K562 (cell line): ENCODE results near the gene NDRG4. TPM values are rescaled to one million over a fixed set of nuclear protein-coding genes. Genes with fewer than 3 reads are reported as not detected.
A peak's percentile ranks its signal among the peaks of the same experiment; 100 is the strongest.

Experiments
- C11orf30 ChIP-seq: fragments of 450-650 bp; IDR thresholded peaks from 2 replicates; pipeline ENCODE4 v1.6.1; 2016; ENCODE audit warnings: low read depth, mild to moderate bottlenecking
- CTBP1 ChIP-seq: fragments of 450-650 bp; IDR thresholded peaks from 2 replicates; pipeline ENCODE4 v1.6.1; 2016; ENCODE audit warnings: borderline replicate concordance
- DIDO1 ChIP-seq: fragments of 450-650 bp; IDR thresholded peaks from 2 replicates; pipeline ENCODE4 v1.6.1; 2016; ENCODE audit warnings: low read depth, missing biosample characterization, missing genetic modification characterization
- ETV6 ChIP-seq, 3 experiments: fragments of 150-350 bp in 1 of 3; sonication (generic) in 1 of 3; formaldehyde crosslinking in 1 of 3; IDR thresholded peaks; 2 replicates each; pipeline versions ENCODE4 v1.6.1 to v1.8.0; 2014 to 2022; ENCODE audit warnings: borderline replicate concordance in 2 of 3, low read depth in 2 of 3, antibody characterized with exemption in 1 of 3, low read length in 1 of 3, mild to moderate bottlenecking in 1 of 3, missing genetic modification reagents in 1 of 3
- KAT2B ChIP-seq: IDR thresholded peaks from one replicate; pipeline ENCODE4 v1.6.1; 2012; ENCODE audit warnings: low read depth, mild to moderate bottlenecking, control low read depth, inconsistent platforms, low read length, moderate library complexity
- KDM4B ChIP-seq, 2 experiments: fragments of 450-650 bp in 1 of 2; sonication (generic) in 1 of 2; IDR thresholded peaks; 2 replicates each; pipeline ENCODE4 v1.6.1; 2016 to 2017; ENCODE audit warnings: borderline replicate concordance in 2 of 2, antibody characterized with exemption in 1 of 2, low read depth in 1 of 2, mild to moderate bottlenecking in 1 of 2
- MAZ ChIP-seq, 2 experiments: fragments of 450-650 bp in 1 of 2; sonication (generic) in 1 of 2; formaldehyde crosslinking; IDR thresholded peaks in 1 of 2; conservative IDR thresholded peaks in 1 of 2; 2 replicates each; pipeline versions ENCODE4 v1.4.0 to v1.5.0; 2020; ENCODE audit warnings: mild to moderate bottlenecking in 1 of 2, missing genetic modification reagents in 1 of 2
- POLR2AphosphoS5 ChIP-seq: IDR thresholded peaks from 2 replicates; pipeline ENCODE4 v1.6.1; 2011; ENCODE audit warnings: mild to moderate bottlenecking, low read depth, low read length, moderate library complexity; ENCODE audit not compliant: control insufficient read depth, insufficient read depth
- RFX1 ChIP-seq: fragments of 450-650 bp; IDR thresholded peaks from 2 replicates; pipeline ENCODE4 v1.6.1; 2016; ENCODE audit warnings: mild to moderate bottlenecking, moderate library complexity
- YBX1 ChIP-seq: fragments of 450-650 bp; IDR thresholded peaks from 2 replicates; pipeline ENCODE4 v1.7.1; 2016; ENCODE audit warnings: mild to moderate bottlenecking
- ZBTB7A ChIP-seq: IDR thresholded peaks from 2 replicates; pipeline ENCODE4 v1.6.1; 2011; ENCODE audit warnings: low read depth, mild to moderate bottlenecking, low read length, moderate library complexity, borderline replicate concordance; ENCODE audit not compliant: control insufficient read depth
- ZC3H4 ChIP-seq: sonication (generic); formaldehyde crosslinking; IDR thresholded peaks from 2 replicates; pipeline ENCODE4 v1.9.0; 2021; ENCODE audit warnings: missing genetic modification reagents, borderline replicate concordance
- ZNF586 ChIP-seq: fragments of 450-650 bp; formaldehyde crosslinking; conservative IDR thresholded peaks from 2 replicates; pipeline ENCODE4 v1.4.0; 2020; ENCODE audit warnings: mild to moderate bottlenecking, moderate library complexity
- polyA plus RNA-seq, 8 experiments: library from polyadenylated mRNA; depleted of rRNA in 4 of 8; stranded (reverse) in 5 of 8; unstranded in 3 of 8; fragments of >200 nt; fragmentation: Nextera tagmentation in 2 of 8; fragmentation: Illumina TruSeq in 1 of 8; extraction: Ambion mirVana in 2 of 8; extraction: Trizol in 1 of 8; gene quantifications; 2 replicates each; pipeline versions ENCODE4 v1.2.1 to v1.2.3, GENCODE V29; 2011 to 2014; ENCODE audit warnings: inconsistent platforms in 1 of 8, missing spikeins in 1 of 8
- total RNA-seq, 7 experiments: library from RNA; depleted of rRNA in 6 of 7; stranded (reverse); fragments of >200 nt in 6 of 7; fragmentation: Illumina TruSeq in 2 of 7; extraction: Trizol in 2 of 7; gene quantifications; 2 replicates each; pipeline versions ENCODE4 v1.2.1 to v1.2.3, GENCODE V29; 2011 to 2021; ENCODE audit warnings: low replicate concordance in 1 of 7
- TF ChIP-seq, protein P1 (sequence below): sonication (generic); formaldehyde crosslinking; IDR thresholded peaks from 2 replicates; pipeline ENCODE4 v1.8.1; 2023; ENCODE audit warnings: missing genetic modification reagents, mild to moderate bottlenecking, borderline replicate concordance
- TF ChIP-seq, protein P2 (sequence below): fragments of 250-450 bp; sonication (Bioruptor Pico); IDR thresholded peaks from 2 replicates; pipeline ENCODE4 v1.5.0; 2021; ENCODE audit warnings: mild to moderate bottlenecking, moderate library complexity
- TF ChIP-seq, protein P3 (sequence below): IDR thresholded peaks from 2 replicates; pipeline ENCODE4 v1.6.1; 2016; ENCODE audit warnings: missing genetic modification characterization, missing compliant biosample characterization
- TF ChIP-seq, protein P4 (sequence below): sonication (generic); formaldehyde crosslinking; IDR thresholded peaks from 2 replicates; pipeline ENCODE4 v1.9.0; 2022; ENCODE audit warnings: mild to moderate bottlenecking, missing genetic modification reagents

The NDRG4 gene
- total and polyA plus RNA-seq, 9 of the 15 experiments (the other 6 are each of a cell fraction or from before 2014, with no cell fraction given) = 0.06 to 0.95 (median 0.28) TPM

DNA sequence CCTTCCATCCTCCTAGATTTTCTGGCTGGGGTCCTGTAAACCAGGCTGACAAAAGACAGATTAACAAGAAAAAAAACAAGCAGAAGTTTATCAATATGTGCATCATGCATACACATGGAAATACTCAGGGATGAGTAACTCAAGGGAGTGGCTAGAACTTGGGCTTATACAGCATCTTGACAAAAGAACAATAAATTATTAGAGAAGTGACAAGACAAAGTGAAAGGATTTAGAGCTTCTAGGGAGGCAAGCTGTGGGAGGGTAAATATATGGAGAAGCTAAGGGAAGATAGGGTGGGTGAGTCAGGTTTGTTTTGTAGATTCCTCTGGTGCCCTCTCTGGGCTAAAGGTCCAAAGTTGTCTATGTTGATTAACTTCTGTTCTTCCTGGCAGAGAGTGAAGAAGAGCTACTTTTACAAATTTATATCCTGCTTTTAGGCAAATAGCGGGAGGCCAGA lies 48.0 kb upstream of the NDRG4 start (continued):
- TF ChIP-seq KAT2B (no peak), YBX1 (no peak), C11orf30 (no peak), KDM4B (IDR thresholded peaks at IDR 0.05; ENCODE audit: borderline replicate concordance in 2 of 2, low read depth in 1 of 2) (no peak), ZBTB7A (no peak), MAZ (CRISPR knock-in tag; conservative IDR thresholded peaks at IDR 0.05 in 1 of 2, IDR thresholded peaks at IDR 0.05 in 1 of 2) (peak in 1 of 2 experiments; percentile 40; a peak in 1 of 4 replicates), ETV6 (IDR thresholded peaks at IDR 0.05; ENCODE audit: borderline replicate concordance in 1 of 2, low read depth in 2 of 2, low read length in 1 of 2) (no peak), ETV6 (CRISPR knock-in tag; IDR thresholded peaks at IDR 0.05; ENCODE audit: borderline replicate concordance) (no peak), POLR2AphosphoS5 (no peak), ZNF586 (CRISPR knock-in tag) (no peak), RFX1 (no peak), CTBP1 (0 out of 2 replicates have a peak, but pooled peaks have one; percentile 16), ZC3H4 (CRISPR knock-in tag) (no peak), DIDO1 (tag) (no peak)
- TF ChIP-seq, protein P1, sequence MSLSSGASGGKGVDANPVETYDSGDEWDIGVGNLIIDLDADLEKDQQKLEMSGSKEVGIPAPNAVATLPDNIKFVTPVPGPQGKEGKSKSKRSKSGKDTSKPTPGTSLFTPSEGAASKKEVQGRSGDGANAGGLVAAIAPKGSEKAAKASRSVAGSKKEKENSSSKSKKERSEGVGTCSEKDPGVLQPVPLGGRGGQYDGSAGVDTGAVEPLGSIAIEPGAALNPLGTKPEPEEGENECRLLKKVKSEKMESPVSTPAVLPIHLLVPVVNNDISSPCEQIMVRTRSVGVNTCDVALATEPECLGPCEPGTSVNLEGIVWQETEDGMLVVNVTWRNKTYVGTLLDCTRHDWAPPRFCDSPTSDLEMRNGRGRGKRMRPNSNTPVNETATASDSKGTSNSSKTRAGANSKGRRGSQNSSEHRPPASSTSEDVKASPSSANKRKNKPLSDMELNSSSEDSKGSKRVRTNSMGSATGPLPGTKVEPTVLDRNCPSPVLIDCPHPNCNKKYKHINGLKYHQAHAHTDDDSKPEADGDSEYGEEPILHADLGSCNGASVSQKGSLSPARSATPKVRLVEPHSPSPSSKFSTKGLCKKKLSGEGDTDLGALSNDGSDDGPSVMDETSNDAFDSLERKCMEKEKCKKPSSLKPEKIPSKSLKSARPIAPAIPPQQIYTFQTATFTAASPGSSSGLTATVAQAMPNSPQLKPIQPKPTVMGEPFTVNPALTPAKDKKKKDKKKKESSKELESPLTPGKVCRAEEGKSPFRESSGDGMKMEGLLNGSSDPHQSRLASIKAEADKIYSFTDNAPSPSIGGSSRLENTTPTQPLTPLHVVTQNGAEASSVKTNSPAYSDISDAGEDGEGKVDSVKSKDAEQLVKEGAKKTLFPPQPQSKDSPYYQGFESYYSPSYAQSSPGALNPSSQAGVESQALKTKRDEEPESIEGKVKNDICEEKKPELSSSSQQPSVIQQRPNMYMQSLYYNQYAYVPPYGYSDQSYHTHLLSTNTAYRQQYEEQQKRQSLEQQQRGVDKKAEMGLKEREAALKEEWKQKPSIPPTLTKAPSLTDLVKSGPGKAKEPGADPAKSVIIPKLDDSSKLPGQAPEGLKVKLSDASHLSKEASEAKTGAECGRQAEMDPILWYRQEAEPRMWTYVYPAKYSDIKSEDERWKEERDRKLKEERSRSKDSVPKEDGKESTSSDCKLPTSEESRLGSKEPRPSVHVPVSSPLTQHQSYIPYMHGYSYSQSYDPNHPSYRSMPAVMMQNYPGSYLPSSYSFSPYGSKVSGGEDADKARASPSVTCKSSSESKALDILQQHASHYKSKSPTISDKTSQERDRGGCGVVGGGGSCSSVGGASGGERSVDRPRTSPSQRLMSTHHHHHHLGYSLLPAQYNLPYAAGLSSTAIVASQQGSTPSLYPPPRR (CRISPR knock-in tag) = no peak
- TF ChIP-seq, protein P2, sequence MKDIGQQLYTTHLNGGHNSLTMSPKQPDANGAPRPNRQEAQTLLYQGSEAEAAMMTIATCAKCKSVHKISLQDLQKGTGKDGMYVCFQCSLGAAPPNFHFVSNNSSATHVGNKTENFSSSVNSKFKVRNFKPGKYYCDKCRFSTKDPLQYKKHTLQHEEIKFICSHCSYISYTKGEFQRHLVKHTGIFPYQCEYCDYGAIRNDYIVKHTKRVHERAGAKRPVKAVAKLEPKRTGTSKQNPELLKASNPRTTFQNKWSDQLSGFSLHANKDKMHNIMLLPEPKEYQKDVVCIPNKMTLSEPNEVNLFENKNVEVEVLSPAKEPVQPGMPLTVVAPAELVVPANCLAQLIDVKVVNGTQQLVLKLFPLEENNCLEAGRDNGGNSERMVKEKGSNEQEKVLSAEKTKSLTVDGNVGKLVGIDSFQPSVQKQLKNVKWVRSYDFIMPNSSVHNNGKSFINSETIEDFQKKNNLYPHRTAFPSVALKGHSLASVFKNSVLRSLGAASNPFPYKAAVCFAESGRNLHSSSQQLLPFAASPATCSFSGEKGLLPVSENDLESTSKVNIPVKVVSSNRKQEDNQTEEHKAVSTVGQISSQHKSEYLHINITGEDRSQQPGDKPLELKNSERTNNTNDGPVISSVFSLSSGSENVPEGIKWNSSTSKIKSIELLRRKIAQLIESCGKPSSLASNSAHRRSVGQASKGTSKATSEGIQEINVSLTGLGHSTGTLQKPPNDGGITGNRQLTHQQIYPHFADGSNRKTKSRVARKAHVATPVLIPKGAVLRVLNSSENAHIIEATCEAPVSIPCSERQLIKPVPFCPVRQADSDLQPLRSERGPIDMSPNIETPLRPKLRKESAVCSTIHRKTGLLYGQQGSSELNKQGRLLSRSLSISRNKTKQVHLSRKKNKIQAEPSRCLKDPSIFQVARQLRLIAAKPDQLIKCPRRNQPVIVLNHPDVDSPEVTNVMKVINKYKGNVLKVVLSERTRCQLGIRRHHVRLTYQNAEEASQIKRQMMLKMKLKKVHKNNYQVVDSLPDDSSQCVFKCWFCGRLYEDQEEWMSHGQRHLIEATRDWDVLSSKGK = no peak
- TF ChIP-seq, protein P3, sequence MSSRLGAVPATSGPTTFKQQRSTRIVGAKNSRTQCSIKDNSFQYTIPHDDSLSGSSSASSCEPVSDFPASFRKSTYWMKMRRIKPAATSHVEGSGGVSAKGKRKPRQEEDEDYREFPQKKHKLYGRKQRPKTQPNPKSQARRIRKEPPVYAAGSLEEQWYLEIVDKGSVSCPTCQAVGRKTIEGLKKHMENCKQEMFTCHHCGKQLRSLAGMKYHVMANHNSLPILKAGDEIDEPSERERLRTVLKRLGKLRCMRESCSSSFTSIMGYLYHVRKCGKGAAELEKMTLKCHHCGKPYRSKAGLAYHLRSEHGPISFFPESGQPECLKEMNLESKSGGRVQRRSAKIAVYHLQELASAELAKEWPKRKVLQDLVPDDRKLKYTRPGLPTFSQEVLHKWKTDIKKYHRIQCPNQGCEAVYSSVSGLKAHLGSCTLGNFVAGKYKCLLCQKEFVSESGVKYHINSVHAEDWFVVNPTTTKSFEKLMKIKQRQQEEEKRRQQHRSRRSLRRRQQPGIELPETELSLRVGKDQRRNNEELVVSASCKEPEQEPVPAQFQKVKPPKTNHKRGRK (tag) = no peak
- TF ChIP-seq, protein P4, sequence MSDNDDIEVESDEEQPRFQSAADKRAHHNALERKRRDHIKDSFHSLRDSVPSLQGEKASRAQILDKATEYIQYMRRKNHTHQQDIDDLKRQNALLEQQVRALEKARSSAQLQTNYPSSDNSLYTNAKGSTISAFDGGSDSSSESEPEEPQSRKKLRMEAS (CRISPR knock-in tag) = no peak
